PC-3 (cell line): Measurements from ENCODE around the gene GRIN2D. TPM values are rescaled to one million over a fixed set of nuclear protein-coding genes. Genes with fewer than 3 reads are reported as not detected.

Source experiments
- ATAC-seq: fragments of 200-7000 bp; cut with Tn5 transposase; 2 replicates; pipeline ENCODE4 v1.9.1; 2020; ENCODE audit warnings: mild to moderate bottlenecking, moderate library complexity
- BruUV-seq: library from RNA; stranded (reverse); fragments of 400-500 nt; replicated peaks from 2 replicates; lab custom pipeline; 2021; lab: Mats Ljungman, UMichigan
- CTCF ChIA-PET: fragments of 300-600 bp; sonication (Branson Sonifier 250); formaldehyde crosslinking; loops from one replicate; lab custom pipeline; 2022; ENCODE audit warnings: antibody characterized with exemption; lab: Charles Lee
- POLR2A ChIA-PET: fragments of 300-600 bp; sonication (Branson Sonifier 250); formaldehyde crosslinking; loops from one replicate; lab custom pipeline; 2022; ENCODE audit warnings: antibody characterized with exemption; ENCODE audit not compliant: unreplicated experiment; lab: Charles Lee
- DNase-seq: peaks from one replicate; pipeline ENCODE4 v3.0.0-alpha.2; 2015
- H2AFZ ChIP-seq: fragments of 300-600 bp; sonication (generic); 2 replicates; pipeline ENCODE4 v1.6.0; 2016; ENCODE audit warnings: antibody characterized with exemption, low read length
- H3F3A ChIP-seq: fragments of 300-600 bp; sonication (generic); one replicate; pipeline ENCODE4 v1.6.0; 2017; ENCODE audit warnings: antibody characterized with exemption, low read length, control low read depth, mild to moderate bottlenecking; ENCODE audit not compliant: unreplicated experiment
- H3K27ac ChIP-seq: fragments of 300-600 bp; sonication (generic); 2 replicates; pipeline ENCODE4 v1.5.1; 2016; ENCODE audit warnings: mild to moderate bottlenecking, low read length
- H3K27me3 ChIP-seq: fragments of 300-600 bp; sonication (generic); 2 replicates; pipeline ENCODE4 v1.6.1; 2016; ENCODE audit warnings: low read length, mixed read lengths
- H3K36me3 ChIP-seq: fragments of 300-600 bp; sonication (generic); 2 replicates; pipeline ENCODE4 v1.6.1; 2016; ENCODE audit warnings: low read depth, mixed run types, low read length, mixed read lengths
- H3K4me1 ChIP-seq: fragments of 300-600 bp; sonication (generic); 2 replicates; pipeline ENCODE4 v1.5.1; 2016; ENCODE audit warnings: low read length; ENCODE audit not compliant: insufficient read depth
- H3K4me2 ChIP-seq: fragments of 300-600 bp; sonication (generic); 2 replicates; pipeline ENCODE4 v1.6.0; 2016; ENCODE audit warnings: low read length
- H3K4me3 ChIP-seq: fragments of 300-600 bp; sonication (generic); 2 replicates; pipeline ENCODE4 v1.5.1; 2016; ENCODE audit warnings: mild to moderate bottlenecking, low read length, mixed read lengths
- H3K79me2 ChIP-seq: fragments of 300-600 bp; sonication (generic); 2 replicates; pipeline ENCODE4 v1.6.1; 2017; ENCODE audit warnings: low read length, mixed read lengths
- H3K9ac ChIP-seq: fragments of 300-600 bp; sonication (generic); 2 replicates; pipeline ENCODE4 v1.6.0; 2016; ENCODE audit warnings: mild to moderate bottlenecking, low read length
- H3K9me2 ChIP-seq: fragments of 300-600 bp; sonication (generic); replicated peaks from 2 replicates; pipeline ENCODE4 v1.6.1; 2016; ENCODE audit warnings: mixed run types, low read length, mixed read lengths
- H3K9me3 ChIP-seq: fragments of 300-600 bp; sonication (generic); 2 replicates; pipeline ENCODE4 v1.6.1; 2016; ENCODE audit warnings: low read length, mixed read lengths
- H4K20me1 ChIP-seq: fragments of 300-600 bp; sonication (generic); 2 replicates; pipeline ENCODE4 v1.6.1; 2016; ENCODE audit warnings: low read length, mixed read lengths
- CTCF ChIP-seq: fragments of 300-600 bp; sonication (generic); conservative IDR thresholded peaks from 2 replicates; pipeline ENCODE4 v1.5.1; 2017; ENCODE audit warnings: antibody characterized with exemption, low read depth, mild to moderate bottlenecking, low read length
- EZH2 ChIP-seq: fragments of 300-600 bp; sonication (generic); IDR thresholded peaks from one replicate; pipeline ENCODE4 v1.6.1; 2017; ENCODE audit warnings: antibody characterized with exemption, mild to moderate bottlenecking, low read length; ENCODE audit not compliant: unreplicated experiment
- EZH2phosphoT487 ChIP-seq: fragments of 300-600 bp; sonication (generic); IDR thresholded peaks from 2 replicates; pipeline ENCODE4 v1.6.1; 2018; ENCODE audit warnings: mild to moderate bottlenecking, antibody characterized with exemption, low read length, borderline replicate concordance
- intact Hi-C: fragments of 100-400 bp; cut with micrococcal nuclease; formaldehyde crosslinking; loops from 2 replicates; pipeline ENCODE4 v1.9.0; 2023
- total RNA-seq: library from RNA; depleted of rRNA; stranded (reverse); fragments of >200 nt; gene quantifications from 2 replicates; pipeline ENCODE4 v1.2.3, GENCODE V29; 2014

Gene GRIN2D
- total RNA-seq, 1 experiment from 2014 or later: 0.51 TPM

GRCh38 chr19:48379058-48379457 lies 14.4 kb upstream of the GRIN2D start:
- Histone ChIP-seq H3K79me2 (no peaks in the 10 kb centered on the region), H3K4me3 (no peak overlapping the region), H3K9ac (no peak overlapping the region), H3K36me3 (peaks cover 3% of the 10 kb centered on the region; the same call in 1 of the 2 replicates), H3K4me1 (no peaks in the 10 kb centered on the region), H3K27me3 (no peaks in the 10 kb centered on the region), H3F3A (no peaks in the 10 kb centered on the region), H4K20me1 (no peaks in the 10 kb centered on the region), H3K9me2 (no peaks in the 10 kb centered on the region), H3K4me2 (no peak overlapping the region), H3K27ac (no peak overlapping the region), H2AFZ (no peak overlapping the region), H3K9me3 (no peaks in the 10 kb centered on the region)
- TF ChIP-seq EZH2phosphoT487 (no peak), CTCF (no peak), EZH2 (no peak)
- CTCF ChIA-PET: interaction anchor here (0.7 kb wide), 1 partner anchor 114 kb away, joined by 3 read pairs; no protein-coding TSS in a partner anchor
- intact Hi-C loops: no loop called here
- POLR2A ChIA-PET: no interaction called here
- no TSS peak for BruUV-seq
- ATAC-seq: peak; percentile 65
- DNase-seq: peak; percentile 17

GRCh38 chr19:48381178-48381950 lies 12.1 kb upstream of the GRIN2D start:
- ATAC-seq: no peak
- intact Hi-C loops: no loop called here
- Histone ChIP-seq H3K27me3 (no peaks in the 10 kb centered on the region), H2AFZ (no peak overlapping the region), H3K4me2 (no peak overlapping the region), H3K36me3 (peaks cover 12% of the 10 kb centered on the region; the same call in 1 of the 2 replicates), H3K9me2 (no peaks in the 10 kb centered on the region), H3K4me1 (no peaks in the 10 kb centered on the region), H4K20me1 (no peaks in the 10 kb centered on the region), H3K27ac (no peak overlapping the region), H3K9me3 (no peaks in the 10 kb centered on the region), H3K79me2 (no peaks in the 10 kb centered on the region), H3K4me3 (no peak overlapping the region), H3K9ac (no peak overlapping the region), H3F3A (no peaks in the 10 kb centered on the region)
- no peak for DNase-seq
- ChIA-PET POLR2A (no interaction called here), CTCF (interaction anchor here (0.6 kb wide), 1 partner anchor 49 kb away, joined by 3 read pairs; no protein-coding TSS in a partner anchor)
- no peak for TF ChIP-seq EZH2phosphoT487
- no peak for TF ChIP-seq EZH2
- TF ChIP-seq CTCF: no peak
- no TSS peak for BruUV-seq

GRCh38 chr19:48382286-48382685 lies 11.2 kb upstream of the GRIN2D start:
- Histone ChIP-seq H4K20me1 (no peaks in the 10 kb centered on the region), H3K4me1 (no peaks in the 10 kb centered on the region), H3K27me3 (no peaks in the 10 kb centered on the region), H3K9ac (no peak overlapping the region), H3F3A (no peaks in the 10 kb centered on the region), H3K27ac (no peak overlapping the region), H3K9me3 (no peaks in the 10 kb centered on the region), H3K79me2 (no peaks in the 10 kb centered on the region), H3K4me2 (no peak overlapping the region), H3K4me3 (no peak overlapping the region), H3K9me2 (no peaks in the 10 kb centered on the region), H3K36me3 (peaks cover 12% of the 10 kb centered on the region; the same call in 1 of the 2 replicates), H2AFZ (no peak overlapping the region)
- DNase-seq (no peak), ATAC-seq (no peak)
- no TSS peak for BruUV-seq
- intact Hi-C loops: no loop called here
- POLR2A ChIA-PET: no interaction called here
- CTCF ChIA-PET: no interaction called here
- TF ChIP-seq CTCF: no peak
- TF ChIP-seq EZH2phosphoT487: no peak
- no peak for TF ChIP-seq EZH2
